Ishikawa (cell line): ENCODE measurements around the gene CSPG4.

Experiments
- CEBPB ChIP-seq: IDR thresholded peaks from 2 replicates; pipeline ENCODE4 v1.6.1; 2012
- REST ChIP-seq: IDR thresholded peaks from 2 replicates; pipeline ENCODE4 v1.6.1; 2012; ENCODE audit warnings: low read depth, mild to moderate bottlenecking
- TCF12 ChIP-seq: IDR thresholded peaks from 2 replicates; pipeline ENCODE4 v1.6.1; 2012; ENCODE audit warnings: low read depth
- TEAD4 ChIP-seq: IDR thresholded peaks from 2 replicates; pipeline ENCODE4 v1.6.1; 2012
- YY1 ChIP-seq: IDR thresholded peaks from 2 replicates; pipeline ENCODE4 v1.6.1; 2012; ENCODE audit warnings: low read depth
- TF ChIP-seq, protein P1 (sequence below): IDR thresholded peaks from 2 replicates; pipeline ENCODE4 v1.6.1; 2012

GRCh38 chr15:75714195-75714594 lies 1.5 kb upstream of the CSPG4 start:
- TF ChIP-seq TEAD4 (no peak), REST (no peak), CEBPB (no peak), TCF12 (no peak), YY1 (no peak)
- TF ChIP-seq, protein P1, sequence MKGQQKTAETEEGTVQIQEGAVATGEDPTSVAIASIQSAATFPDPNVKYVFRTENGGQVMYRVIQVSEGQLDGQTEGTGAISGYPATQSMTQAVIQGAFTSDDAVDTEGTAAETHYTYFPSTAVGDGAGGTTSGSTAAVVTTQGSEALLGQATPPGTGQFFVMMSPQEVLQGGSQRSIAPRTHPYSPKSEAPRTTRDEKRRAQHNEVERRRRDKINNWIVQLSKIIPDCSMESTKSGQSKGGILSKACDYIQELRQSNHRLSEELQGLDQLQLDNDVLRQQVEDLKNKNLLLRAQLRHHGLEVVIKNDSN = no peak
